Spinal cord (tissue), 10 donors: Measurements from ENCODE around the gene FRK. TPM values are rescaled to one million over a fixed set of nuclear protein-coding genes. Genes with fewer than 3 reads are reported as not detected.
A peak's percentile ranks its signal among the peaks of the same experiment; 100 is the strongest.
"Not testable (repeated sequence)": the region's sequence is repeated elsewhere in the genome, so short reads cannot be mapped to it uniquely, and the experiment has no call there.

Experiments
- DNase-seq, 6 donors: peaks; one replicate each; pipeline versions ENCODE4 v3.0.0 to v3.0.0-alpha.2; 2013 to 2015; ENCODE audit warnings: low spot score in 6 of 6, low read depth in 4 of 6
- H3K27ac ChIP-seq: one replicate; pipeline ENCODE4 v1.5.1; 2013; ENCODE audit warnings: low read depth, low read length, control low read depth
- H3K27me3 ChIP-seq: one replicate; pipeline ENCODE4 v1.6.1; 2013; ENCODE audit warnings: low read length; ENCODE audit not compliant: control insufficient read depth, insufficient read depth
- H3K36me3 ChIP-seq: one replicate; pipeline ENCODE4 v1.6.1; 2013; ENCODE audit warnings: low read length; ENCODE audit not compliant: control insufficient read depth, insufficient read depth
- H3K4me1 ChIP-seq: one replicate; pipeline ENCODE4 v1.6.1; 2013; ENCODE audit warnings: low read length; ENCODE audit not compliant: control insufficient read depth, insufficient read depth
- H3K4me3 ChIP-seq: one replicate; pipeline ENCODE4 v1.5.1; 2013; ENCODE audit warnings: low read depth, low read length, control low read depth
- H3K9me3 ChIP-seq: one replicate; pipeline ENCODE4 v1.6.1; 2013; ENCODE audit warnings: low read length; ENCODE audit not compliant: control insufficient read depth, insufficient read depth
- WGBS: methylation state at CpG from one replicate; pipeline ENCODE4 v1.1.5; 2013; ENCODE audit warnings: missing lambda C conversion rate; ENCODE audit not compliant: insufficient coverage; 5-methylcytosine and 5-hydroxymethylcytosine counted together
- polyA plus RNA-seq, 2 donors: library from polyadenylated mRNA; unstranded; fragments of 120-200 nt; gene quantifications; one replicate each; pipeline ENCODE4 v1.2.1, GENCODE V29; 2013; ENCODE audit not compliant: insufficient read length in 2 of 2
- total RNA-seq, 2 donors: library from RNA; depleted of rRNA in 1 of 2; stranded (reverse); fragments of 120-200 nt in 1 of 2; fragments of >200 nt in 1 of 2; gene quantifications; one replicate each; pipeline versions ENCODE4 v1.2.3 to v1.2.4, GENCODE V29; 2013 to 2014
- donor health status: healthy.

Gene FRK
- total and polyA plus RNA-seq, 4 donors = 0.43 to 2.1 (median 1.2) TPM

- Histone ChIP-seq H3K4me3 (no peak overlapping the region), H3K9me3 (peaks cover 3% of the 10 kb centered on the region), H3K4me1 (no peaks in the 10 kb centered on the region), H3K36me3 (no peaks in the 10 kb centered on the region), H3K27me3 (no peaks in the 10 kb centered on the region), H3K27ac (no peak overlapping the region)
- no peak for DNase-seq
- WGBS = no CpG with 5 or more reads among the region's 1 CpG
Observed at GRCh38 chr6:116099036-116099435, 38.3 kb upstream of the FRK start.

- no peak overlapping the region for H3K4me3 ChIP-seq
- no peaks in the 10 kb centered on the region for H3K27me3 ChIP-seq
- no peak overlapping the region for H3K27ac ChIP-seq
- H3K9me3 ChIP-seq = peaks cover 3% of the 10 kb centered on the region
- no peaks in the 10 kb centered on the region for H3K4me1 ChIP-seq
- H3K36me3 ChIP-seq = no peaks in the 10 kb centered on the region
- WGBS = no CpG with 5 or more reads among the region's 2 CpGs
- peak in 2 of 6 donors; percentile 24 to 63 for DNase-seq
Observed at GRCh38 chr6:116096979-116097816, 36.5 kb upstream of the FRK start.

GRCh38 chr6:116096048-116096759 is 35.5 kb upstream of the FRK start:
- not testable (repeated sequence) for H3K4me1 ChIP-seq, H3K36me3 ChIP-seq, H3K9me3 ChIP-seq, DNase-seq, H3K27ac ChIP-seq, H3K4me3 ChIP-seq, H3K27me3 ChIP-seq
- WGBS = 88% methylated on average over 5 of the region's 9 CpGs

- whole genome bisulfite sequencing = 95% methylated on average over 7 of the region's 7 CpGs
- Histone ChIP-seq H3K4me1 (no peaks in the 10 kb centered on the region), H3K36me3 (no peaks in the 10 kb centered on the region), H3K27me3 (no peaks in the 10 kb centered on the region), H3K9me3 (peaks cover 3% of the 10 kb centered on the region), H3K27ac (no peak overlapping the region), H3K4me3 (no peak overlapping the region)
- DNase-seq = no peak
Observed at GRCh38 chr6:116094041-116094440, 33.4 kb upstream of the FRK start.

GRCh38 chr6:116090251-116090650 is 29.6 kb upstream of the FRK start:
- Histone ChIP-seq H3K36me3 (no peaks in the 10 kb centered on the region), H3K4me1 (no peaks in the 10 kb centered on the region), H3K9me3 (no peaks in the 10 kb centered on the region), H3K4me3 (no peak overlapping the region), H3K27me3 (no peaks in the 10 kb centered on the region), H3K27ac (no peak overlapping the region)
- WGBS = no CpG with 5 or more reads among the region's 2 CpGs
- no peak for DNase-seq

GRCh38 chr6:116088946-116089345 is 28.3 kb upstream of the FRK start:
- Histone ChIP-seq H3K27me3 (no peaks in the 10 kb centered on the region), H3K36me3 (no peaks in the 10 kb centered on the region), H3K9me3 (no peaks in the 10 kb centered on the region), H3K4me1 (no peaks in the 10 kb centered on the region), H3K4me3 (no peak overlapping the region), H3K27ac (no peak overlapping the region)
- DNase-seq = no peak

- no peak overlapping the region for H3K4me3 ChIP-seq
- H3K4me1 ChIP-seq = no peaks in the 10 kb centered on the region
- H3K36me3 ChIP-seq = no peaks in the 10 kb centered on the region
- 94% methylated on average over 2 of the region's 4 CpGs for WGBS
- no peaks in the 10 kb centered on the region for H3K9me3 ChIP-seq
- DNase-seq = no peak
- no peak overlapping the region for H3K27ac ChIP-seq
- no peaks in the 10 kb centered on the region for H3K27me3 ChIP-seq
Observed at GRCh38 chr6:116087437-116088027, 26.8 kb upstream of the FRK start.

GRCh38 chr6:116084284-116084683 is 23.6 kb upstream of the FRK start:
- 100% methylated on average over 1 of the region's 2 CpGs for WGBS
- no peak for DNase-seq

GRCh38 chr6:116083052-116083451 is 22.4 kb upstream of the FRK start:
- no peak for DNase-seq

More at GRCh38 chr6:116084284-116084683, 23.6 kb upstream of the FRK start:
- Histone ChIP-seq H3K4me3 (no peak overlapping the region), H3K27ac (no peak overlapping the region), H3K27me3 (no peaks in the 10 kb centered on the region), H3K4me1 (no peaks in the 10 kb centered on the region), H3K9me3 (no peaks in the 10 kb centered on the region), H3K36me3 (no peaks in the 10 kb centered on the region)

More at GRCh38 chr6:116083052-116083451, 22.4 kb upstream of the FRK start:
- H3K36me3 ChIP-seq = no peaks in the 10 kb centered on the region
- no peaks in the 10 kb centered on the region for H3K27me3 ChIP-seq
- 100% methylated on average over 1 of the region's 5 CpGs for WGBS
- no peaks in the 10 kb centered on the region for H3K4me1 ChIP-seq
- H3K27ac ChIP-seq = no peak overlapping the region
- no peak overlapping the region for H3K4me3 ChIP-seq
- H3K9me3 ChIP-seq = no peaks in the 10 kb centered on the region
